Measurements from ENCODE around the gene PTGDS.

DNA sequence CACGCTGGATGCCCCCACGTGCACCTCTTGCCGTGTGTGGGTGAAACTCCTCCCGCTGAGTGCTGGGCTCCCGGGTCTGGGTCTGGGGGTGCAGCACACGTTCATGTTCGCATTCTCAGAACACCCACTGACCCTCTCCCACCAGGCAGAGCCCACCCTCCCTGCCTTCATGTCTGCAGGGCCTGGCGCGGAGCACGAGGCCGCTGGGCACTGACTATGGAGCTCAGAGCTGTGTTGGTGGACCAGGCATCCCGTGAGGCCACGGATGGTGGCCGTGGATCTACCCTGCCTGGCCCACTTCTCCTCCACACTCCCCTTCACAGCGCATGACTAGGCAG lies 16.4 kb upstream of the PTGDS start:
- TF ChIP-seq POLR2AphosphoS5 (IDR thresholded peaks at IDR 0.05; ENCODE audit: low read depth, low read length) (no peak), TAF1 (IDR thresholded peaks at IDR 0.05; ENCODE audit: borderline replicate concordance, low read depth, low read length) (no peak), POLR2A (IDR thresholded peaks at IDR 0.05; ENCODE audit: low read depth, low read length) (no peak)
